ENCODE data around the gene GRIP2.

- TF ChIP-seq CTCF (IDR thresholded peaks at IDR 0.05) = no peak
- TF ChIP-seq EZH2 (IDR thresholded peaks at IDR 0.05) = no peak
- no peak for TF ChIP-seq EZH2phosphoT487 (IDR thresholded peaks at IDR 0.05)
These were observed 34.2 kb downstream of the GRIP2 start for GRCh38 chr3:14505803-14506500.
